NCI-H2081 treated with DMSO at 0.1 percent for 48 hours (cell line): Measurements from ENCODE around the gene TSPAN18.

ENCODE experiments used
- DNase-seq: peaks from one replicate; lab custom pipeline; 2025; lab: John Stamatoyannopoulos, UW

TSPAN18 gene

DNA sequence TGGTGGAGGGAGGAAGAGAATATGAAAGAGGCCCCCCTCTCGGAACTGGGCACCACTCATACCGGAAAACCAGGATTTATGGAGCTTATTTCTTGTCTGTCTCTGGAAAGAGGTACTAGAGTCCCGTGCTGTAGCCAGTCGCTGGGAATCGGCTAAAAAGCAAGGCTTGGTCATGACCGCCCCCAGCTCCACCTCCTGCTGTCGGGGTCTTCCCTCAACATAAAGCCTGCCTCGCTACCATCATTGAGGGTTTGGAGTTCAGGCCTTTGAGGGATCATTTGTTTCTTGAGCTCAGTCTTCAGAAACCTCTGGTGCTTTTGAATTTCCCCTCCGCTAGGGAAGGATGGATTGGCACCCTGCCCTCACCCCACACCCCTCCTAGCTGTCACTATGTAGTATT, 97.1 kb downstream of the TSPAN18 start:
- no peak for DNase-seq

DNA sequence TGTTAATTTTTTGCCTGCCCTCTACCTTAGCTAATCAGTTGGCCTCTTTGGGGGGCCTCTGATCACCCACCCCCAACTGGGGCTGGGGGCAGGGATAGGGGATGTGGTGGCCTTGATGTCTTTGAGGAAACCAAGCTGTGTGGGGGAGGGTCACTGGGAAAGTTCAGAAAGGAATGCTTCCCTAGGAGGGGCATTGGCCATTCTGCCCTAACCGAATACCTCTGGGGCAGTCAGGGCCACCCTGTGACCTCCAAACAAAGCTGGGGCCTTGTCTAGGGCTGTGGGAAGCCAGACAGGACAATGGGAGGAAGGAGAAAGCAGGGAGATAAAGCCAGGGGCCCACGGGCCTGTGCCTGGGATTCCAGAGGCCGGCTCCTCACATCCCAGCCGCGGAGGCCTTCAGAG, 97.5 kb downstream of the TSPAN18 start:
- no peak for DNase-seq

DNA sequence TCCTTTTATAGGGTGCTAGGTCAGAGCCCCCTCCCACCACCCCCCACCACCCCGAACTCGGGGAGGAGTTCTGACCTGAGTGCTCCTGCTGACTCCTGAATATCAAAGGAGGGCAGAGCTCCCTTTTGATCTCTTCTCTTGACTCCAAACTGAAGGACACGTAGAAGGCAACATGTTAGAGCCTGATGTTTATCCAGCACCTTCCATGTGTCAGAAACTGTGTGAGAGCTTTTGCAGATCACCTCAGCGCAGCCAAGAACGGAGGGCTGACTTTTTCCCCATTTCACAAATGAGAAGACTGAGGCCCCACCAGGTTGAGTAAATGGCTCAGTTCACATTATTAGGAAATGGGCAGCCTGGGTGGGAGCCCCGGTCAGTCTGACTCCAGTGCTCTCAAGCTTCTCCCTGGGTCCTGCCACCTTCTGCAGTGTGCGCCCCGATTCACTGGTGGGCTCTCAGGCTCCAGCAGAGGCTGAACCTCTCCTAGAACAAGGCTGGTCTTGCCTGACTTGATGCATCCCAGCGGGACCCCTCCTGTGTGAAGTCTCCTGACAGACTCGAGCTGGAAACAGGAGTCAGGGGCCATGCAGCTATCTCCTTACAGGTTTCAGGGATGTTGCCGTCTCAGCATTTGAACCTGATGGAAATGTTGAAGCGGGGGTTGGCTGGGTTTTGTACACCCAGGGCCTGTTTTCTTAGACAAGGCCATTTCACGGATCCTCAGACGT, 98.5 kb downstream of the TSPAN18 start:
- no peak for DNase-seq

DNA sequence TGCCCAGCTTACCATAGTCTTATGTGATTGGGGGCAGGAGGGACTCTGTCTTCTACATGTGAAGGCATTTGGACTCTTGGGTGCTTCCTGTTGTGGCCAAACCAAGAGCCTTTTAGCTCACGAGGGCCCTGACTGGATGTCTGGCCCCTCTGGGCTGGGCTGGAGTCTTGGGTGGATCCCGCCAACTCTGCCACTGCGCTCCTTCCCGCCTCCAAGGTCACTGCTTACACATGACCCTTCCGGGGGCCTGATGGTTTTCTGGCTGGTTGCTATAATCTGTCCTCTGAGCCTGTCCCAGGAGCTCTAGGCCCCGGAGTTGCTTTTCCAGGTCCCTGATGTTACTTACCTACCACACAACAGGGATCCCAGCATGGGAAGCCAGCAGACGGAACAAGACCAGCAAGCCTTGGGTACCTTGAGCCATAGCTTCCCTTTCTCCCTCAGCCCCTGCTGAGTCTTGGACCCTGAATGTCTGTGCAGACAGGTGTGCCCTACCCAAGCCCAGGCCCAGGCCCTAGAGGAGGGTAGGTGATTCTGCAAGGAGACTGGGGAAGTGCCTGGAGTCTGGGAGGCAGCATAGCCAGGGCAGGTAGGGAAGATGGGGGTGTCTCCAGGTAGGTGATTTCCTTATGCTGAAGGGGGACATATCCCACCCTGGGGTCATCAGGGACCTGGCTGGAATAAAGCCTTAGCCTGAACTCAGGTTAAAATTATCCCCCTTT, 100.3 kb downstream of the TSPAN18 start:
- no peak for DNase-seq

DNA sequence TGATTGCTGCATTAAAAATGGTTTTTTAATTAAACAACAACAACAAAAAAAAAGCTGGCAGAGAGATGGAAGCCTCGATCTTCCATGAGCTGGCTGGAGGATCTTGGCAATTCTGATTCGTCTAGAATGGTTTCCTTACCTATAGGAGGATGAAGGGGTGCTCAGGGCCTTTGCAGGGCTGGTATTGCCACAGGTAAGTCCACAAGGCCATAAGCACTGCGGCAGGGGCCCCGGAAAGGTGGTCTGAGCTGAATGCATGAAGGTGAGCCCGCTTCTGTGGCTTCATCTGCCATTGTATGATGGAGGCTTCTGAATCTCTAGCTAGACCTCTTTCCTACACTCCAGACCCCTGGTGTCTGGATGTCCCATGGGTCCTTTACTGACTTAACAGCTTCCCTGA, 101.5 kb downstream of the TSPAN18 start:
- DNase-seq = no peak

DNA sequence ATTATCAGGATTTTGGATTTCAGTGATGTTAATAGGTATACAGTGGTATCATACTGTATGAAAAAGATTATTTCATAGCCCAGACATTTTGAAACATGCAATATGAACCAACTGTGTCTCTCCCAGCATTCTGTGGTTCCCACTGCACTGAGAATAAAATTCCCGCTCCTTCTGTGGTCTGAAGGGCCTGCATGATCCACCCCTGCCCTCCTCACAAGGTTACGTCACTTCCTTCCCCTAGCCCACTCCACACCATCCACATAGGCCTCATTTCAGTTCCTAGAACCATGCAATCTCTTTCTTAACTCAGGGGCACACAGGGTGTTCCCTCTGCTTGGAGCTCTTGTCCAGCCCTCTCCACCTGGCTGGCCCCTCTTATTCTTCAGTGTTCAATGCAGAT, 103.1 kb downstream of the TSPAN18 start:
- DNase-seq = no peak

DNA sequence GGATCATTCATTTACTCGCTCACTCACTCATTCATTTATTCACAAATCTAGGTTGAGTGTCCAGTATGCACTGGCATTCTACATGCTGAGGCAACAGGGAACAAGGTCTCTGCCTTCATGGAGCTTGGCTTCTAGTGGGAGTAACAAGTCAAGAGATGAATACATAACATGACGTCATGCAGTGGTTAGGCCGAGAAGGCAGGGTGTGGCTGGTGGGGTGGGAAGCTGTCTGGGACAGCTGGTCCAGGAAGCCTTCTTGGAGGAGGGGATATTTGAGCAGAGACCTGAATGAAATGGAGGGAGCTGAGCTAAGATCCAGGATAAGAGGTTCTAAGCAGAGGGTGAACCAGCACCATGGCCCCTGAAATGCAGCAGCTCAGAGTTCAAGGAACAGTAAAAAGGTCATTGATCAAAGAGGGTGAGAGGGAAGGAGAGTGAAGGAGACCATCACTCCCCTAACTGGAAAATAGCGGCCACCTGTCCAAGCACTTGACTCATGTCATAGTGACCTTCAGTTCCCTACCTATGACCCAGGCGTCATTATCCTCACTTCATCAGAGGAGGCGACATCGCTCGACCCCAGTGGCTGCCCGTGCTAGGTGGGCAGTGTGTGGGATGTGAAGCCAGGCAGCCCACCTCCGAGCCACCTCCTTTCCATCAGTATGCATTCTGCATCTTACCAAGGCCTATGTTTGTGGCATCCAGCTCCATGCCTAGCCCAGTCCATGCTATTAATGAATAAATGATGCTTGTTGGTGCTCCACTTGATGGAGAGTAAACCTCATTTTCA, 105.0 kb downstream of the TSPAN18 start:
- DNase-seq = no peak

DNA sequence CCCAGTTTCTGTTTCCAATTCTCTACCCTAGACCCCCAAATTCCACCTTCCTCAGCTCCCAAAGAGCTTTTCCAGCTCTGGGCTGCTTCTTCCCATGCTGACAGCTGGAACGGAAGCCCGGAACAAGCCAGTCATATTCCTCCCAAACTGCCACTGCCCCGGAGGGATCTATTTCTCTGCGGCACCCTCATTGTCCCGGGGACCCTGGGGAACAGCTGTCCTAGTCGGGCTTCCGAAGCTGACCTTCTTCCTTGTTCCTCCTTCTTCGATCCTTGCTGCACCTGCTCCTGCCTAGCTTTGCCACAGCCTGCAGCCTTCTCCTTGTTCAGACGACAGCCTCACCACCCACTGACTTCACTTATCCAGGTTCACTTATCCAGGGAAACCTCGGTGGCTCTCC, 105.7 kb downstream of the TSPAN18 start:
- no peak for DNase-seq

DNA sequence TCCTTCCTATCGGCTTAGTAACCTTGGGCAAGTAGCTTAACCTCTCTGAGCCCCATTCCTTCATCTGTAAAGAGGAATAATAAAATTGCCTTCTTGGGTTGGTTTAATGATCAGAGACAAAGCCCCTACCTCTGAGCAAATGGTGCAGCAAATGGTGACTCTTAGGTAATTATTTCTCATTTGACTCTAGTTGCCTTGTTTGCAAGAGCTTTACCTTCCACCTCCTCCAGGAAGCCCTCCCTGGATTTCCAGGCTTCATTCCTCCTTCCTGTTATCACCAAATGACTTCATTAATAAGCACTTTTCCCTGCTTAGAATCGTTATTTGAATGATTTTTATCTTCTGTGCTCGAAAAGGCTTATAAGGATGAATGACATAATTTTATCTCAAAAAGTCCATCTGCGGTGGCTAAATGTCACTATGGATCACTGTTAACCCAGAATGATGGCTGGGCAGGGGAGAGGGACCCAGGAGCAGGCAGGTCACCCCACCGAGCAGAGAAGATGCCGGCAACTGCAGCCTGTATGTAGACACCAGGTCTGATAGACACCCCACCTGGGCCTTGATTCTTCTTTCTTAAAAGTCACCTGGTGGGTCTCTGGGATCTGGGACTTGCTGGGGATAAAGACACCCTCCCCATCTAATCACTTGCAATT, 106.6 kb downstream of the TSPAN18 start:
- DNase-seq = no peak

DNA sequence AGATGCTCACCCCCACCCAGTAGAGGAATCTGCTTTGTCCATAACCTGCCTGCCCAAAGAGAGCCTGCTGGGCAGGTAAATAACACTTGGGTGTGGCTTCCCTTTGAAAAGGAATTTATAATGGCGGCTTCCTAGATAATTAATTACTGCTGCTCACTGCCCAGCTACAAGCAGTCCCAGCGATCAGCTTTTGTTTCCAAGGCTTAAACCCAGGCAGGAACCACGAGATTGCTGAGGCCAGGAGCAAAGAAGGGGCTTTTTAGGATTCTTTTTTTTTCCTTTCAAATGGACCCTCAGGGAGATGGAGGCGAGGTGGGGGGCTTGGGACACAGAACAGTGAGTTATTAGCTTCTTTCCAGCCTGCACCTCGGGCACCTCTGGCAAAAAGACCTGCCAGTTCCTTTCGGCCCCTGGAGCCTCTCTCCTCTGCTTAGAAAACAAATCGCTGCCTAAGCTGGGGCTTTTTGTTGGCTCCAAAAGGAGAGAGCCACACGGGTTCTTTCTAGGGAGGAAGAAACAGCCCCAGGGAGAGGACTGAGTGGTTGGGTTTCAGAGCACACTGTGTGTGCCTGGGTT, 107.2 kb downstream of the TSPAN18 start:
- no peak for DNase-seq

DNA sequence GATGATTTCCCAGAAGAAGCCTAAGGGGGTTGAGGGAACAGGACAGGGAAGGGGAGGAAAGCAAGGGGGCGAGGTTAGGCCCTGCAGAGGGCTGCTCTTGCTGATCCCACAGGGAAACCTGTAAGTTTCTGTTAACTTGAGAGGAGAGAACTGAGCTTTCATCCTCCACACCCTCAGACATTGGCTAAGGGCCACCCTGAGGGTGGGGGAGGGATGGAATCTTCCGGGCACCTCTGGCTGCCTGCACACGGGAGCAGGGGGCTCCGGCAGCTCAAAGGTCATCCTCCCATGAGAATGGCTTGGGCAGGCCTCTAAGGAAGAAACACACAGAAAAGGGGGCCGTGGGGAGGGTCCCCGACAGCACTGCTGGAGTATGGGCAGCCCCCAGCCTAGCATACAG, 108.1 kb downstream of the TSPAN18 start:
- DNase-seq = no peak

DNA sequence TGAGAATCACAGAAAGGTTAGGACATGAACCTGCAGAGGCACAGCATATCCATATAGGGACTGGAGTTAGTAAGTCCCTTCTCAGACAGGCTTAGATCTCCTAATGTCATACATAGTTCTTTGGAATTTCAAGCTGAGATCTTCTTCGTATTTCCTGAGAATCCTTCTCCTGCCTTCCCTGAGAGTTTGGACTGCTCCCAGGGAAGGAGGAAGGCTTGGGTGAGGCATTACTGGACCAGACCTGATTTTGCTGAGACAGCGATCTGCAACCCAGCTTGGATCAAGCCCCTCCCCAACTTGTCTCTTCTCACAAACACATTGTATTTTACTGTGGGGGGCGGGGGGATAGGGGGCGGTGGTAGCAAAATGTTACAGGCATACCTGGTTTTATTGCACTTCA, 108.5 kb downstream of the TSPAN18 start:
- no peak for DNase-seq

DNA sequence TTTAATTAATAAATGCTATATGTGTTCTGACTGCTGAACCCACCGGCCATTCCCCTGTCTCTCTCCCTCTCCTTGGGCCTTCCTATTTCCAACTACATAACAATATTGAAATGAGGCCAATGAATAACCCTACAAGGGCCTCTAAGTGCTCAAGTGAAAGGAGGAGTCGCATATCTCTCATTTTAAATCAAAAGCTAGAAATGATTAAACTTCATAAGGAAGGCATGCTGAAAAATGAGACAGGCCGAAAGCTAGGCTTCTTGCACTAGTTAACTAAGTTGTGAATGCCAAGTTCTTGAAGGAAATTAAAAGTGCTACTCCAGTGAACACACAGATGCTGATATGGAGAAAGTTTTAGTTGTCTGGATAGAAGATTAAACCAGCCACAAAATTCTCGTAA, 109.2 kb downstream of the TSPAN18 start:
- no peak for DNase-seq

DNA sequence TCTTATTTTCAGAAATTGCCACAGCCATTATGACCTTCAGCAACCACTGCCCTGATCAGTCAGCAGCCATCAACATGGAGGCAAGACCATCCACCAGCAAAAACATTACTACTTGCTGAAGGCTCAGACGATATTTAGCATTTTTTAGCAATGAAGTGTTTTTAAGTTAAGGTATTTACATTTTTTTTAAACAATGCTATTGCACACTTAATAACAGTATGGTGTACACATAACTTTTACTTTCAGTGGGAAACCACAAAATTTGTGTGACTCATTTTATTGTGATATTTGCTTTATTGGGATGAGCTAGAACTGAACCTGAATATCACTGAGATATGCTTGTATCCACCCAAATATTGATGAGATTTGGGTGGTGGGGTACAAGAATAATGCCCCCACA, 110.9 kb downstream of the TSPAN18 start:
- no peak for DNase-seq

DNA sequence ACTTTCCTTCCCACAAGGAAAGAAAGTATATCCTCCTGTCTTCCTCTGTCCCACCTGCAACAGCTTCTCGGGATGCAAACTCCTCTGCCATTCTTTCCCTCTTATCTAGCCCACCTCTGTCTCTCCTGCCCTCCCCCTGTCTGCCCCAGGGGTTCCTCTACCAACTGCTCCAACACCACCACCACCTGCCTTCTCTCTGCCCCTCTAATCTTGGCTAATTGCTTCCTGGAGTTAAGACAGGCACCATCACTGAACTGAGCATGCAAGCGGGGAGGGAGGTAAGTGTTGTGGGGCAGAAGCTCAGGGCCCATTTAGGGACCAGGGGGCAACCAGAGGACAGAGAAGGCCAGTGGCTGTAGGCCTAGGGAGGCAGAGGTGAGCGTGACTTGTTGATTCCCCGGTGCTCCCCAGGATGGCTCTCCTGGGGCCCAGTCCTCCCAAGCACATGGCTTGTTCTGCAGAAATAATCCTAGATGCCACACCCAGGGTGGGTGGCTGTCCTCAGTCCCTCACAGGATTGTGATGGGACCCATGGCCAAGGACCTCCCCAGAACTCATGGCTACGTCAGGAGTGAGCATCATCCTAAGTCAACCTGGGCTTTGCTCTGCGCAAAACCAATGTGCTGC, 112.8 kb downstream of the TSPAN18 start:
- no peak for DNase-seq

DNA sequence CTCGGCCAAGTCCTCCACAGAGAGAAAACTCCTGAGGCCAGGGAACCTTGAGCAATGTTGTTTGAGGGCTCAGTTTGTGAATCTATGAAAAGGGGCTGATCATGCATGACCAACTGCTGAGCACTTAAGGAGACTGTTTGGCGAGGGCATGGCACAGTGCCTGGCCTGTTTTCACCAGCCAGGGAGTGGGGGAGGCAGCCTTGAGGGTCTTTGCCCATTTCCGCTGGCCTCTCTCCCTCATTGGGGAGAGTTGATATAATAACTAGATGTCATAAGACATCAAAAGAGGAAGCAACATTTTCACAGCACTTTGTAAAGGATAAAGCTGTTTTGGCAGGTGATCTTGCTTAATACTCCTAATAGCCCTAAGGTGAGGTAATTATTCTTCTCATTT, 113.3 kb downstream of the TSPAN18 start:
- no peak for DNase-seq

DNA sequence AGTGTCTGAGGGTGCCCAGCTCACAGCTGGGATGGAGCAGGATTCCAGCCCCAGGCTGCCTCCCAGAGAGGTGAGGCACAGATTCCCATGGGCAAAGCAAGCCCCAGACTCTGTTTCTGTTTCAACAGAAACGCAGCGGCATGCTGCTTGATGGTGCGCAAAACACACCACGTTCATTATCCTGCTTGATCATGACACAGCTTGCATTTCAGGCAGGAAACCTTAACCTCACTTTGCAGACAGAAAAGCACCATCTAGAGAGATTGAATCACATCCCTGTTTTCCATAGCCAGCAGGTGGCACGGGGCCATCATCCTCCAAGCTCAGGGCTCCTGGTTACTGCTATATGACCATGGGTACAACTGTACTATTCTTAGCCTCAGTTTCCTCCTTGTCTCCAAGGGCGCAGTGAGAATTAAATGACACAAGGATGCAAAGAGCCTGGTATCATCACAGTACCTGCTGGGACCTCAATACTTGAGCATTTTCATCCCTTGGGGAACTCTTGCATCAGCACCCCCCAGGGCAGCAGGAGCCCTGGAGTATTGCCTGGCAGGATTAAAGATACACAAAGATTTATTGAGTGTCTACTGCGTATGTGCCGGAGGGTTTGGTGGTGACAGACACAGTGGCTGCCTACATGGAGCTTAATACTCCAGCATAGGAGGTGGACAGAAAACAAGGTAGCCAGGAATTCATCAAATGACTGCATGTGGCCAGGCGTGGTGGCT, 113.9 kb downstream of the TSPAN18 start:
- DNase-seq = no peak

DNA sequence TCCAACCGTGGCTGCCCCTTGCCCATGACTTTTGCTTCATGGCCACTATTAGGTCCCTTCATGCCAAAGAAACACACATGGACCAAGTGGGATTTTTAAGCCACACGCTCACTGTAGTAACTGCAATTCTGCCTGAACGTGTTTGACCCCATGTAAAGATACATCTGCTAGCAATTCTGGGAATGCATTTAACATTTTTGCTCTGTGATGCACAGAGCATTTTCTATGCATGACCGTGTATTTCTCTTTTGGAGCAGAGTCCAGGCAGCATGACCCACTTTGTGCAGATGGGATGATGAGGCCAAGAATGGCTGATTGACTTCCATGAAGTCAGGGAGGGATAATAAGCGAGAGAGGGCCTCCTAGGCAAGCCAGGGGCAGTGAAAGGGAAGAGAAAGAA, 115.5 kb downstream of the TSPAN18 start:
- DNase-seq = no peak

DNA sequence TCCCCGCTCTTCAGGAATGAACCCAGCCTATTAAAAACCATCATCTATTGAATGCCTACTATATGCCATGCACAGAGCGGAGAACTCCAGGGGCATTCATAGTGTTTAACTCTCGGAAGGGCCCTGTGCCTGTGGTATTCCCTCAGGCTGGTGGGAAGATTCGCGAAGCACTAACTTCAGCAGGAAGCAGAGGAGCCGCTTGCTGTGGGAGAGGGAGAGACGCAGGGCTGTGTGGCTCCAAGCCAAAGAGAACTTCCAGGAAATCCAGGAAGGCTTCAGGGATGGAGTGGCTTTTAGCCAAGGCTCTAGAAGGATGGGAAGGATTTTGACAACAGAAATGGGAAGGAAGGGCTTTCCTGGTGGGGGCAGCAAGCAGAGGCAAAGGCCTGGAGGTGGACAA, 120.1 kb downstream of the TSPAN18 start:
- DNase-seq = no peak

DNA sequence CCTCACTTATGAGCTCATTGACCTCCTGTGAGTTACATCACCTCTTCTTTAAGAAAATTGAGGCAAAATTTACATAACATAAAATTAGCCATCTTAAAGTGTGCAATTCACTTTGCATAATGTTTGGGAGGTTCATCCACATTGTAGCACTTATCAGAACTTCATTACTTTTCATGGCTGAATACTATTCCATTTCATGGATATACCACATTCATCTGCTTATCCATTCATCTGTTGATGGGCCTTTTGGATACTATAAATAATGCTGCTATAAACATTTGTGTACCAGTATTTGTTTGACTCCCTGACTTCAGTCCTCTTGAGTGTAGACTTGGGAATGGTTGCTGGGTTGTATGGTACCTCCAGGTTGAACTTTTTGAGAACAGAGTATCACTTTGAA, 120.6 kb downstream of the TSPAN18 start:
- DNase-seq = no peak
